ENCODE measurements around the gene SCAPER.

DNA sequence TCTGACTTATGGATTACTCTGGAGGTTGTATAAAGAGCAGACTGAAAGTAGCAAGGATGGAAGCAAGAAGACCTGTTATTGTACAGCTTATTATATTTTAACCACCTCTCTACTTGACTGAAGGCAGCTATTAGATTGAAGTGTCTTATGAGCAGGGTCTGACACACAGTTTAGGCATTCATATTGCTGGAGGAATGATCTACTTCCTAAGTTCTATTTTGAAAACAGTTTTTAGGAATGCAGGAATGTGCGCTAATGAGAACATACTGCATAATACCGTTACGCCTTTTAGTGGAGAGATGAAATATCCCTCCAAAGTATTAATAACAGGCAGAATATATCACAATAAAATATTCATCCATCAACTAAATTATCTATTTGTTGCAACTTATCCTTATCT is 375.2 kb downstream of the SCAPER start:
- TF ChIP-seq, protein P1, sequence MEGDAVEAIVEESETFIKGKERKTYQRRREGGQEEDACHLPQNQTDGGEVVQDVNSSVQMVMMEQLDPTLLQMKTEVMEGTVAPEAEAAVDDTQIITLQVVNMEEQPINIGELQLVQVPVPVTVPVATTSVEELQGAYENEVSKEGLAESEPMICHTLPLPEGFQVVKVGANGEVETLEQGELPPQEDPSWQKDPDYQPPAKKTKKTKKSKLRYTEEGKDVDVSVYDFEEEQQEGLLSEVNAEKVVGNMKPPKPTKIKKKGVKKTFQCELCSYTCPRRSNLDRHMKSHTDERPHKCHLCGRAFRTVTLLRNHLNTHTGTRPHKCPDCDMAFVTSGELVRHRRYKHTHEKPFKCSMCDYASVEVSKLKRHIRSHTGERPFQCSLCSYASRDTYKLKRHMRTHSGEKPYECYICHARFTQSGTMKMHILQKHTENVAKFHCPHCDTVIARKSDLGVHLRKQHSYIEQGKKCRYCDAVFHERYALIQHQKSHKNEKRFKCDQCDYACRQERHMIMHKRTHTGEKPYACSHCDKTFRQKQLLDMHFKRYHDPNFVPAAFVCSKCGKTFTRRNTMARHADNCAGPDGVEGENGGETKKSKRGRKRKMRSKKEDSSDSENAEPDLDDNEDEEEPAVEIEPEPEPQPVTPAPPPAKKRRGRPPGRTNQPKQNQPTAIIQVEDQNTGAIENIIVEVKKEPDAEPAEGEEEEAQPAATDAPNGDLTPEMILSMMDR (IDR thresholded peaks at IDR 0.05) = no peak
- no peak for TF ChIP-seq POLR2A (IDR thresholded peaks at IDR 0.05; ENCODE audit: low read depth)
- TF ChIP-seq EP300 (IDR thresholded peaks at IDR 0.05) = no peak

All from esophagus muscularis mucosa (tissue), 4 donors.